Mammary epithelial cell (primary cell): ENCODE results near the gene OR5M11.

ENCODE experiments used
- CTCF ChIP-seq, 2 donors: IDR thresholded peaks in 1 of 2; conservative IDR thresholded peaks in 1 of 2; 2 replicates each; pipeline ENCODE4 v1.5.1; 2011 to 2012; ENCODE audit warnings: inconsistent platforms in 2 of 2, low read length in 2 of 2, mild to moderate bottlenecking in 2 of 2, control low read depth in 1 of 2, low read depth in 1 of 2; ENCODE audit not compliant: insufficient read depth in 1 of 2; ENCODE audit errors: extremely low read depth in 1 of 2
- EZH2 ChIP-seq: IDR thresholded peaks from 2 replicates; pipeline ENCODE4 v1.6.1; 2012; ENCODE audit warnings: low read length, inconsistent platforms, borderline replicate concordance

GRCh38 chr11:56509439-56509838 lies 33.6 kb downstream of the OR5M11 start:
- TF ChIP-seq CTCF (conservative IDR thresholded peaks at IDR 0.05 in 1 of 2, IDR thresholded peaks at IDR 0.05 in 1 of 2; ENCODE audit: extremely low read depth in 1 of 2, insufficient read depth in 1 of 2, low read depth in 1 of 2, low read length in 2 of 2): no peak
- TF ChIP-seq EZH2: no peak
